Measurements from ENCODE around the gene DGKZ. TPM values are rescaled to one million over a fixed set of nuclear protein-coding genes. Genes with fewer than 3 reads are reported as not detected.

DGKZ gene
- total RNA-seq, 4 donors from 2014 or later: 41.2 to 105 (median 49.6) TPM

DNA sequence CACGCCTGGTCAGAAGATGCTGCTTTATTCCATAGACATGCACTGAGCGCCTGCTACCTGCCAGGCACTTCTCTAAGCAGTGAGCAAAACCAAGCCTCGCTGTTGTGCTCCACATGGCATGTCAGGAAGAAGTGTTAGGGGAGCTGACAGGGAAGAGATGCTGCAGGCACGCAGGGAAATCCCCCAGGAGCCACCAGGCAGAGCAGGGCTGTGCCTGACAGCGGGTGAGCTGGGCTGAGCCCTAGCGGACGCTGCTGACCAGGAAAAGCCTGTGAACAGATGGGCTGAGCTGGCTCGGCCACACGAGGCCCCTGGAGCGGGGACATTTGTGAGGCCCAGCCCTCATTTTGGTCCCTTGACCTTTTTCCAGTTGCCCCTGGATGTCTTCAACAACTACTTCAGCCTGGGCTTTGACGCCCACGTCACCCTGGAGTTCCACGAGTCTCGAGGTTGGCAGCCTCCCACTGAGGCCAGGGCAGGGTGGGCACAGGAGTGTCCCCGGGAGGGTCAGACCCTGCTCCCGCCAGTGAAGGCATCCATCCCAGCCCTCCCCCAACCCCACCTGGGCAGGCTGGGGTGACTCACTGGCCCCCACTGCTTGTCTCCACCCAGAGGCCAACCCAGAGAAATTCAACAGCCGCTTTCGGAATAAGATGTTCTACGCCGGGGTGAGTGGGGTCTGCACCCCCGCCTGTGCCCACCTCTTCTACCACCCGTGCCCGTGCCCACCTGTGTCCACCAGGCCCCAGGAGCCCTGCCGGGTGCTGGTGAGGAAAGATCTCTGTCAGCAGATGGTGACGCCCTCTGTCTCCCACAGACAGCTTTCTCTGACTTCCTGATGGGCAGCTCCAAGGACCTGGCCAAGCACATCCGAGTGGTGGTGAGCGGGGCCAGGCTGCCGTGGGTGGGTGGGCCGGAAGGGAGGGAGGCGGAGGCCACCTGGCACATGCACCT lies 26.8 kb downstream of the DGKZ start:
- H3K4me1 ChIP-seq: no peaks in the 10 kb centered on the region
- no peaks in the 10 kb centered on the region for H3K9me3 ChIP-seq
- peaks cover 0 to 91% (median 15%) of the 10 kb centered on the region in 3 donors for H3K36me3 ChIP-seq
- H3K27ac ChIP-seq: no peak overlapping the region
- no peak for DNase-seq (ENCODE audit: low spot score in 2 of 2)
- no peaks in the 10 kb centered on the region for H3K27me3 ChIP-seq
- no peak overlapping the region for H3K4me3 ChIP-seq
- TF ChIP-seq EP300 (IDR thresholded peaks at IDR 0.05) (no peak), POLR2A (IDR thresholded peaks at IDR 0.05) (no peak)
- WGBS, 2 donors: 85% methylated on average over 26 to 29 of the region's 30 CpGs

DNA sequence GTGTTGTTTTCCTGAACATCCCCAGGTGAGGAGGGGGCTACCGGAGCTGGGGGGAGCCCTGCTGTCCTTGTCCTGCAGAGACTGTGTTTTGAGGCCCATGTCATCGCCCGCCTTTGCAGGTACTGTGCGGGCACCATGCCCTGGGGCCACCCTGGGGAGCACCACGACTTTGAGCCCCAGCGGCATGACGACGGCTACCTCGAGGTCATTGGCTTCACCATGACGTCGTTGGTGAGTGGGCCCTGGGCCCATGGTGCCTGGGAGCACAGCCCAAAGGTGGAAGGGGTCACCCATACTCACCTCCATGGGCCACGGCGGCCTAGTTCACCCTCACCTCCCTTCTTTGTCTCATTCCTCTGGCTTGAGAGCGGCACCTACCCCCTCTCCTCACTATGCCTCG lies 27.6 kb downstream of the DGKZ start:
- H3K27ac ChIP-seq: no peak overlapping the region
- no peak for TF ChIP-seq CTCF (IDR thresholded peaks at IDR 0.05)
- TF ChIP-seq POLR2A (IDR thresholded peaks at IDR 0.05): no peak
- no peak for TF ChIP-seq EP300 (IDR thresholded peaks at IDR 0.05)
- 87 to 90% methylated on average over 14 to 15 of the region's 15 CpGs for WGBS, 2 donors

DNA sequence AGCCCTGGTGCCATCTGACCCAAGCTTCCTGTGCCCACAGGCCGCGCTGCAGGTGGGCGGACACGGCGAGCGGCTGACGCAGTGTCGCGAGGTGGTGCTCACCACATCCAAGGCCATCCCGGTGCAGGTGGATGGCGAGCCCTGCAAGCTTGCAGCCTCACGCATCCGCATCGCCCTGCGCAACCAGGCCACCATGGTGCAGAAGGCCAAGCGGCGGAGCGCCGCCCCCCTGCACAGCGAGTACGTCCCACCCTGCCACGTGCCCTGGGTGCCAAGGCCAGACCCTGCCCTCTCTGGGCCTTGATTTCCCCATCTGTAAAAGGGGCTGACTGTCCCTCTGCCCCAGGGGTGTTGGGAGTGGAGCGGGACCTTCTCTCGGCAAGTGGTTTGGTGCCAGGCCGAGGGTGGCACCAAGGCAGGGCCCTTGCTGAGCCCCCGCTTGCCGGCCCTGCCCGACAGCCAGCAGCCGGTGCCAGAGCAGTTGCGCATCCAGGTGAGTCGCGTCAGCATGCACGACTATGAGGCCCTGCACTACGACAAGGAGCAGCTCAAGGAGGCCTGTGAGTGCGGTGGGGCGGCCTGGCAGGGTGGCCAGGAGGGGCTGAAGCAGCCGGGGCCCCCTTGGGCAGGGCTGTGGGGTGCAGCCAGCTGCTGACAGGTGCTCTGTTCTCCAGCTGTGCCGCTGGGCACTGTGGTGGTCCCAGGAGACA lies 28.3 kb downstream of the DGKZ start:
- Histone ChIP-seq H3K27ac (no peak overlapping the region), H3K9me3 (no peaks in the 10 kb centered on the region), H3K27me3 (no peaks in the 10 kb centered on the region), H3K36me3 (peaks cover 0 to 80% (median 15%) of the 10 kb centered on the region in 3 donors), H3K4me3 (no peak overlapping the region), H3K4me1 (peaks cover 0 to 11% (median 3%) of the 10 kb centered on the region in 4 donors)
- WGBS, 2 donors: 91 to 93% methylated on average over 21 to 37 of the region's 38 CpGs
- TF ChIP-seq CTCF (IDR thresholded peaks at IDR 0.05) (no peak), EP300 (IDR thresholded peaks at IDR 0.05) (no peak), POLR2A (IDR thresholded peaks at IDR 0.05) (no peak)
- DNase-seq (ENCODE audit: low spot score in 2 of 2): no peak

More for the DNA sequence above, 27.6 kb downstream of the DGKZ start:
- no peak for DNase-seq (ENCODE audit: low spot score in 2 of 2)
- no peaks in the 10 kb centered on the region for H3K27me3 ChIP-seq
- H3K4me3 ChIP-seq: no peak overlapping the region
- H3K36me3 ChIP-seq: peaks cover 0 to 87% (median 15%) of the 10 kb centered on the region in 3 donors
- H3K4me1 ChIP-seq: peaks cover 0 to 5% (median 2%) of the 10 kb centered on the region in 4 donors
- H3K9me3 ChIP-seq: no peaks in the 10 kb centered on the region

GRCh38 chr11:46376258-46377050 lies 29.2 kb downstream of the DGKZ start:
- WGBS, 2 donors: 77 to 88% methylated on average over 12 to 13 of the region's 19 CpGs
- no peak overlapping the region for H3K4me3 ChIP-seq
- no peaks in the 10 kb centered on the region for H3K27me3 ChIP-seq
- peaks cover 0 to 17% (median 3%) of the 10 kb centered on the region in 4 donors for H3K4me1 ChIP-seq
- peaks cover 0 to 70% (median 15%) of the 10 kb centered on the region in 3 donors for H3K36me3 ChIP-seq
- no peak for DNase-seq (ENCODE audit: low spot score in 2 of 2)
- no peak for TF ChIP-seq EP300 (IDR thresholded peaks at IDR 0.05)
- no peak for TF ChIP-seq POLR2A (IDR thresholded peaks at IDR 0.05)
- TF ChIP-seq CTCF (IDR thresholded peaks at IDR 0.05): no peak
- H3K27ac ChIP-seq: no peak overlapping the region
- H3K9me3 ChIP-seq: no peaks in the 10 kb centered on the region

DNA sequence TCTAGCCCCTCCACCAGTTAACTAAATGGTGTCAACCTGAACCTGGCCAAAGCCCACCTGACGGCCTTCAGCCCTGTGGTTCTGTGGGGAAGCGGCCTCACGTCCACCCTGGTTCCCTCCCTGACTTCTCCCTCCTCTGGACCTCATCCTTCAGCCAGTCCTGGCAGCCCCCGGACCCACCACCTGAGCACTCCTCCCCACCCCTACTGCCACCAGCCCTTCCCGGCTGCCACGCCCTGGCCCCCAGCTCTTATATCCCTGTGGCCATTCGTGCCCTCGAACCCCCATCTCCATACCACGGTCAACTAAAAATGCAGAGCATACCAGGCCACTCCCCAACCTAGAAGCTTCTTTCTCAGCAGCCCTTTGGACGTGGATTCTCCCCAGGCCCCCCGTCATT lies 30.0 kb downstream of the DGKZ start:
- Histone ChIP-seq H3K27ac (no peak overlapping the region), H3K36me3 (peaks cover 0 to 62% (median 15%) of the 10 kb centered on the region in 3 donors), H3K4me3 (no peak overlapping the region), H3K9me3 (no peaks in the 10 kb centered on the region), H3K4me1 (peaks cover 0 to 23% (median 10%) of the 10 kb centered on the region in 4 donors), H3K27me3 (peaks cover 0 to 4% of the 10 kb centered on the region in 2 donors)
- WGBS, 2 donors: 92 to 93% methylated on average over 11 of the region's 11 CpGs
- no peak for TF ChIP-seq CTCF (IDR thresholded peaks at IDR 0.05)
- no peak for TF ChIP-seq EP300 (IDR thresholded peaks at IDR 0.05)
- TF ChIP-seq POLR2A (IDR thresholded peaks at IDR 0.05): no peak
- no peak for DNase-seq (ENCODE audit: low spot score in 2 of 2)
